IMR-90 (cell line): ENCODE measurements around the gene LY86. TPM values are rescaled to one million over a fixed set of nuclear protein-coding genes. Genes with fewer than 3 reads are reported as not detected.

Experiments used
- ATAC-seq: fragments of 200-7000 bp; cut with Tn5 transposase; 2 replicates; pipeline ENCODE4 v1.9.1; 2020; ENCODE audit warnings: low read depth, mild to moderate bottlenecking, moderate library complexity
- BruUV-seq: library from RNA; stranded (reverse); fragments of 400-500 nt; replicated peaks from 2 replicates; lab custom pipeline; 2021; lab: Mats Ljungman, UMichigan
- CTCF ChIA-PET: fragments of 300-600 bp; formaldehyde crosslinking; extraction: SDS; loops from one replicate; lab custom pipeline; 2021; ENCODE audit warnings: antibody characterized with exemption; lab: Yijun Ruan, JAX
- POLR2A ChIA-PET: fragments of 300-600 bp; sonication (Branson Sonifier 250); formaldehyde crosslinking; loops from one replicate; lab custom pipeline; 2022; ENCODE audit warnings: antibody characterized with exemption; ENCODE audit not compliant: unreplicated experiment; lab: Charles Lee
- DNase-seq: peaks from one replicate; pipeline ENCODE4 v3.0.0; 2013
- H2AFZ ChIP-seq: replicated peaks from 2 replicates; pipeline ENCODE3; 2013; ENCODE audit warnings: low read length, mild to moderate bottlenecking; ENCODE audit not compliant: poor library complexity
- H2AK5ac ChIP-seq: 2 replicates; pipeline ENCODE4 v1.6.1; 2013; ENCODE audit warnings: low read depth, low read length, inconsistent platforms
- H2AK9ac ChIP-seq: replicated peaks from 2 replicates; pipeline ENCODE3; 2013; ENCODE audit warnings: mild to moderate bottlenecking, low read depth, low read length, moderate library complexity; ENCODE audit not compliant: poor library complexity
- H2BK120ac ChIP-seq: 2 replicates; pipeline ENCODE4 v1.6.1; 2013; ENCODE audit warnings: low read depth, low read length, inconsistent platforms
- H2BK15ac ChIP-seq: 3 replicates; pipeline ENCODE4 v1.6.1; 2013; ENCODE audit warnings: low read depth, low read length, inconsistent platforms
- H2BK20ac ChIP-seq: 2 replicates; pipeline ENCODE4 v1.6.1; 2013; ENCODE audit warnings: low read depth, mild to moderate bottlenecking, inconsistent platforms, low read length, moderate library complexity
- H2BK5ac ChIP-seq: 2 replicates; pipeline ENCODE4 v1.6.1; 2013; ENCODE audit warnings: mild to moderate bottlenecking, low read depth, low read length, inconsistent platforms; ENCODE audit not compliant: poor library complexity, severe bottlenecking
- H3K14ac ChIP-seq: replicated peaks from 2 replicates; pipeline ENCODE4 v1.6.1; 2013; ENCODE audit warnings: low read depth, low read length, inconsistent platforms
- H3K18ac ChIP-seq: 2 replicates; pipeline ENCODE4 v1.6.1; 2013; ENCODE audit warnings: low read depth, low read length, control low read depth
- H3K23ac ChIP-seq: 2 replicates; pipeline ENCODE4 v1.6.1; 2013; ENCODE audit warnings: low read depth, low read length, inconsistent platforms
- H3K27ac ChIP-seq: 2 replicates; pipeline ENCODE4 v1.5.1; 2013; ENCODE audit warnings: mild to moderate bottlenecking, control low read depth, low read length; ENCODE audit not compliant: insufficient read depth
- H3K27me3 ChIP-seq: 2 replicates; pipeline ENCODE4 v1.6.1; 2013; ENCODE audit warnings: low read length; ENCODE audit not compliant: control insufficient read depth, insufficient read depth
- H3K36me3 ChIP-seq: 2 replicates; pipeline ENCODE4 v1.6.1; 2013; ENCODE audit warnings: low read length, mixed read lengths; ENCODE audit not compliant: control insufficient read depth, insufficient read depth
- H3K4ac ChIP-seq: 2 replicates; pipeline ENCODE4 v1.6.1; 2013; ENCODE audit warnings: low read depth, low read length, inconsistent platforms
- H3K4me1 ChIP-seq: 2 replicates; pipeline ENCODE4 v1.6.1; 2013; ENCODE audit warnings: low read length, mixed read lengths; ENCODE audit not compliant: control insufficient read depth, insufficient read depth
- H3K4me2 ChIP-seq: 2 replicates; pipeline ENCODE4 v1.6.1; 2013; ENCODE audit warnings: low read depth, mild to moderate bottlenecking, control low read depth, low read length, moderate library complexity
- H3K4me3 ChIP-seq: 2 replicates; pipeline ENCODE4 v1.5.1; 2013; ENCODE audit warnings: low read depth, mild to moderate bottlenecking, control low read depth, low read length, moderate library complexity; ENCODE audit not compliant: insufficient read depth
- H3K56ac ChIP-seq: 2 replicates; pipeline ENCODE4 v1.6.1; 2013; ENCODE audit warnings: low read length, inconsistent platforms; ENCODE audit not compliant: insufficient read depth; ENCODE audit errors: extremely low read depth
- H3K79me1 ChIP-seq, 2 experiments: 2 replicates each; pipeline ENCODE4 v1.6.1; 2013; ENCODE audit warnings: low read length in 2 of 2, inconsistent platforms in 1 of 2, low read depth in 1 of 2
- H3K9ac ChIP-seq: 2 replicates; pipeline ENCODE4 v1.6.1; 2013; ENCODE audit warnings: low read depth, low read length, control low read depth
- H3K9me1 ChIP-seq: 2 replicates; pipeline ENCODE4 v1.6.1; 2013; ENCODE audit warnings: low read length, inconsistent platforms; ENCODE audit not compliant: insufficient read depth
- H3K9me3 ChIP-seq: 2 replicates; pipeline ENCODE4 v1.6.1; 2013; ENCODE audit warnings: low read length; ENCODE audit not compliant: control insufficient read depth, insufficient read depth
- H4K20me1 ChIP-seq: 2 replicates; pipeline ENCODE4 v1.6.1; 2013; ENCODE audit warnings: low read length, inconsistent platforms; ENCODE audit not compliant: insufficient read depth
- H4K5ac ChIP-seq: 2 replicates; pipeline ENCODE4 v1.6.1; 2013; ENCODE audit warnings: mild to moderate bottlenecking, low read depth, low read length, control low read depth
- H4K8ac ChIP-seq, 2 experiments: 2 replicates each; pipeline ENCODE4 v1.6.1; 2013; ENCODE audit warnings: low read depth in 2 of 2, low read length in 2 of 2, control low read depth in 1 of 2, inconsistent platforms in 1 of 2
- H4K91ac ChIP-seq: 2 replicates; pipeline ENCODE4 v1.6.1; 2013; ENCODE audit warnings: low read depth, low read length, inconsistent platforms; ENCODE audit not compliant: insufficient read depth
- CTCF ChIP-seq: conservative IDR thresholded peaks from 2 replicates; pipeline ENCODE4 v1.5.1; 2012; ENCODE audit warnings: mild to moderate bottlenecking, low read depth, low read length, improper control_type of control experiment
- MAFK ChIP-seq: IDR thresholded peaks from 2 replicates; pipeline ENCODE4 v1.6.1; 2012; ENCODE audit warnings: low read depth, low read length, improper control_type of control experiment
- NFE2L2 ChIP-seq: fragments of 150-350 bp; IDR thresholded peaks from 2 replicates; pipeline ENCODE4 v1.6.1; 2016; ENCODE audit warnings: low read depth, mild to moderate bottlenecking, low read length
- RCOR1 ChIP-seq: IDR thresholded peaks from 2 replicates; pipeline ENCODE4 v1.6.1; 2012; ENCODE audit warnings: mild to moderate bottlenecking, low read length, improper control_type of control experiment; ENCODE audit not compliant: insufficient replicate concordance
- SMC3 ChIP-seq: fragments of 150-350 bp; IDR thresholded peaks from 2 replicates; pipeline ENCODE4 v1.6.1; 2016; ENCODE audit warnings: low read depth, mild to moderate bottlenecking, antibody characterized with exemption, low read length, moderate library complexity
- WGBS, 2 experiments: methylation state at CpG; one replicate each; pipeline versions ENCODE4 v1.1.5 to v1.1.7; 2013; ENCODE audit warnings: missing lambda C conversion rate in 2 of 2; ENCODE audit not compliant: insufficient read length in 1 of 2; ENCODE audit errors: extremely low coverage in 2 of 2; 5-methylcytosine and 5-hydroxymethylcytosine counted together
- dilution Hi-C: fragments of 300-500 bp; cut with HindIII; formaldehyde crosslinking; loops from one replicate; pipeline ENCODE4 v1.14.3; 2018; ENCODE audit warnings: low sequenced_read_pairs; ENCODE audit not compliant: unreplicated experiment
- in situ Hi-C: fragments of 300-500 bp; cut with MboI; formaldehyde crosslinking; loops from 3 replicates; pipeline ENCODE4 v1.14.3; 2019; ENCODE audit warnings: low sequenced_read_pairs, inconsistent platforms, mixed read lengths
- intact Hi-C: fragments of 100-400 bp; cut with micrococcal nuclease; formaldehyde crosslinking; loops from 2 replicates; pipeline ENCODE4 v1.10.0; 2022
- polyA plus RNA-seq, 3 experiments: library from polyadenylated mRNA; depleted of rRNA; stranded (reverse); fragments of >200 nt; gene quantifications; 2 replicates each; pipeline ENCODE4 v1.2.3, GENCODE V29; 2012; ENCODE audit warnings: low replicate concordance in 1 of 3
- total RNA-seq: library from RNA; depleted of rRNA; stranded (reverse); fragments of >200 nt; gene quantifications from 2 replicates; pipeline ENCODE4 v1.2.3, GENCODE V29; 2012

LY86 gene
- total and polyA plus RNA-seq, 2 of the 4 experiments (the other 2 are of a cell fraction), result not detected

- no peaks in the 10 kb centered on the region for H3K9me3 ChIP-seq
- in situ Hi-C loops (no loop called here), dilution Hi-C loops (no loop called here), intact Hi-C loops (no loop called here)
- H3K9ac ChIP-seq, result no peak overlapping the region
- no peak overlapping the region for H4K91ac ChIP-seq
- H3K14ac ChIP-seq, result no peak overlapping the region
- H2BK120ac ChIP-seq, result no peak overlapping the region
- DNase-seq (no peak), ATAC-seq (no peak)
- no peaks in the 10 kb centered on the region for H3K36me3 ChIP-seq
- no peak overlapping the region for H2BK20ac ChIP-seq
- CTCF ChIA-PET, result no interaction called here
- BruUV-seq, result no TSS peak
- H3K79me1 ChIP-seq, result no peaks in the 10 kb centered on the region
- H3K27me3 ChIP-seq, result no peaks in the 10 kb centered on the region; the same call in 1 of the 2 replicates
- H3K4ac ChIP-seq, result no peak overlapping the region
- H2BK5ac ChIP-seq, result no peak overlapping the region
- H3K4me3 ChIP-seq, result no peak overlapping the region
- no peak overlapping the region for H3K27ac ChIP-seq
- no peak overlapping the region for H3K23ac ChIP-seq
- H3K9me1 ChIP-seq, result no peaks in the 10 kb centered on the region
- H4K20me1 ChIP-seq, result no peaks in the 10 kb centered on the region
- TF ChIP-seq MAFK (no peak), NFE2L2 (no peak), SMC3 (no peak), CTCF (no peak), RCOR1 (no peak)
- H3K4me2 ChIP-seq, result no peak overlapping the region
- no peak overlapping the region for H4K5ac ChIP-seq
- no peak overlapping the region for H3K18ac ChIP-seq
- 83% methylated on average over 2 of the region's 8 CpGs; no CpG with 5 or more reads in 1 of the 2 experiments for WGBS, 2 experiments
- H4K8ac ChIP-seq, result no peak overlapping the region
- no peaks in the 10 kb centered on the region for H3K4me1 ChIP-seq
- H2AK9ac ChIP-seq, result no peak overlapping the region
- no peak overlapping the region for H2AK5ac ChIP-seq
- no peak overlapping the region for H2AFZ ChIP-seq
- H2BK15ac ChIP-seq, result no peak overlapping the region
- POLR2A ChIA-PET, result no interaction called here
- H3K56ac ChIP-seq, result no peak overlapping the region
Observed at GRCh38 chr6:6657085-6657819, 68.7 kb downstream of the LY86 start.
